HUES48 (cell line): ENCODE data around the gene NR2C1.

Source experiments
- H3K27ac ChIP-seq: one replicate; pipeline ENCODE4 v1.7.0; 2013; ENCODE audit warnings: low read depth, low read length, inconsistent platforms
- H3K27me3 ChIP-seq: 2 replicates; pipeline ENCODE4 v1.6.1; 2013; ENCODE audit warnings: mild to moderate bottlenecking, low read length; ENCODE audit not compliant: control insufficient read depth, insufficient read depth
- H3K36me3 ChIP-seq: 2 replicates; pipeline ENCODE4 v1.6.1; 2013; ENCODE audit warnings: low read length; ENCODE audit not compliant: control insufficient read depth, insufficient read depth
- H3K4me1 ChIP-seq: 2 replicates; pipeline ENCODE4 v1.6.1; 2013; ENCODE audit warnings: mild to moderate bottlenecking, low read length; ENCODE audit not compliant: control insufficient read depth, insufficient read depth
- H3K4me3 ChIP-seq: 2 replicates; pipeline ENCODE4 v1.5.1; 2013; ENCODE audit warnings: mild to moderate bottlenecking, low read depth, low read length
- H3K9ac ChIP-seq: 2 replicates; pipeline ENCODE4 v1.6.1; 2013; ENCODE audit warnings: mild to moderate bottlenecking, low read depth, low read length, moderate library complexity
- H3K9me3 ChIP-seq: 2 replicates; pipeline ENCODE4 v1.6.1; 2013; ENCODE audit warnings: low read length; ENCODE audit not compliant: control insufficient read depth, insufficient read depth

Gene NR2C1

GRCh38 chr12:95083938-95084337 is 10.5 kb upstream of the NR2C1 start:
- H3K4me3 ChIP-seq: no peak overlapping the region
- no peak overlapping the region for H3K9ac ChIP-seq
- H3K27ac ChIP-seq: peak overlapping the region; percentile 85
- H3K36me3 ChIP-seq: peaks cover 59% of the 10 kb centered on the region
- no peaks in the 10 kb centered on the region for H3K4me1 ChIP-seq
- no peaks in the 10 kb centered on the region for H3K9me3 ChIP-seq
- no peaks in the 10 kb centered on the region for H3K27me3 ChIP-seq

- Histone ChIP-seq H3K4me1 (no peaks in the 10 kb centered on the region), H3K27ac (peak overlapping the region; percentile 85), H3K36me3 (peaks cover 54% of the 10 kb centered on the region), H3K9me3 (no peaks in the 10 kb centered on the region), H3K27me3 (no peaks in the 10 kb centered on the region), H3K9ac (no peak overlapping the region), H3K4me3 (no peak overlapping the region)
These were observed 10.1 kb upstream of the NR2C1 start for GRCh38 chr12:95083471-95083870.

- Histone ChIP-seq H3K36me3 (peaks cover 9% of the 10 kb centered on the region; the same call in 1 of the 2 replicates), H3K9me3 (no peaks in the 10 kb centered on the region), H3K4me3 (no peak overlapping the region), H3K9ac (no peak overlapping the region), H3K27ac (no peak overlapping the region), H3K4me1 (no peaks in the 10 kb centered on the region), H3K27me3 (no peaks in the 10 kb centered on the region)
These were observed 3.9 kb upstream of the NR2C1 start for GRCh38 chr12:95077341-95077740.

GRCh38 chr12:95074766-95075165 is 1.3 kb upstream of the NR2C1 start:
- Histone ChIP-seq H3K36me3 (peaks cover 5% of the 10 kb centered on the region; the same call in 1 of the 2 replicates), H3K9me3 (no peaks in the 10 kb centered on the region), H3K4me3 (no peak overlapping the region), H3K9ac (no peak overlapping the region), H3K27ac (no peak overlapping the region), H3K4me1 (no peaks in the 10 kb centered on the region), H3K27me3 (no peaks in the 10 kb centered on the region)

- no peaks in the 10 kb centered on the region for H3K9me3 ChIP-seq
- H3K27ac ChIP-seq: no peak overlapping the region
- no peaks in the 10 kb centered on the region for H3K27me3 ChIP-seq
- no peaks in the 10 kb centered on the region for H3K4me1 ChIP-seq
- peaks cover 12% of the 10 kb centered on the region; the same call in 1 of the 2 replicates for H3K36me3 ChIP-seq
- no peak overlapping the region for H3K9ac ChIP-seq
- peak overlapping the region; percentile 99 for H3K4me3 ChIP-seq
These were observed 491 bp upstream of the NR2C1 start for GRCh38 chr12:95073698-95074520.

GRCh38 chr12:95070378-95070777 is 3.0 kb downstream of the NR2C1 start:
- no peaks in the 10 kb centered on the region for H3K4me1 ChIP-seq
- H3K27ac ChIP-seq: no peak overlapping the region
- no peak overlapping the region for H3K4me3 ChIP-seq
- H3K9ac ChIP-seq: no peak overlapping the region
- no peaks in the 10 kb centered on the region for H3K27me3 ChIP-seq
- peaks cover 34% of the 10 kb centered on the region for H3K36me3 ChIP-seq
- H3K9me3 ChIP-seq: no peaks in the 10 kb centered on the region

- Histone ChIP-seq H3K4me3 (no peak overlapping the region), H3K9me3 (no peaks in the 10 kb centered on the region), H3K9ac (no peak overlapping the region), H3K27ac (no peak overlapping the region), H3K27me3 (no peaks in the 10 kb centered on the region), H3K4me1 (no peaks in the 10 kb centered on the region), H3K36me3 (peaks cover 69% of the 10 kb centered on the region)
These were observed 7.1 kb downstream of the NR2C1 start for GRCh38 chr12:95066091-95066855.

GRCh38 chr12:95060951-95061350 is 12.5 kb downstream of the NR2C1 start:
- H3K27me3 ChIP-seq: no peaks in the 10 kb centered on the region
- no peaks in the 10 kb centered on the region for H3K9me3 ChIP-seq
- H3K4me1 ChIP-seq: no peaks in the 10 kb centered on the region
- H3K36me3 ChIP-seq: peaks cover 92% of the 10 kb centered on the region
- H3K9ac ChIP-seq: no peak overlapping the region
- H3K27ac ChIP-seq: no peak overlapping the region
- no peak overlapping the region for H3K4me3 ChIP-seq

GRCh38 chr12:95059984-95060383 is 13.4 kb downstream of the NR2C1 start:
- peaks cover 92% of the 10 kb centered on the region for H3K36me3 ChIP-seq
- H3K27ac ChIP-seq: no peak overlapping the region
- H3K9ac ChIP-seq: no peak overlapping the region
- no peaks in the 10 kb centered on the region for H3K4me1 ChIP-seq
- no peaks in the 10 kb centered on the region for H3K9me3 ChIP-seq
- no peaks in the 10 kb centered on the region for H3K27me3 ChIP-seq
- H3K4me3 ChIP-seq: no peak overlapping the region

- no peaks in the 10 kb centered on the region for H3K27me3 ChIP-seq
These were observed 16.0 kb downstream of the NR2C1 start for GRCh38 chr12:95057424-95057823.

GRCh38 chr12:95055057-95055456 is 18.4 kb downstream of the NR2C1 start:
- Histone ChIP-seq H3K36me3 (peaks cover 89% of the 10 kb centered on the region), H3K9ac (no peak overlapping the region), H3K4me1 (no peaks in the 10 kb centered on the region), H3K9me3 (no peaks in the 10 kb centered on the region), H3K4me3 (no peak overlapping the region), H3K27ac (no peak overlapping the region), H3K27me3 (no peaks in the 10 kb centered on the region)

More at GRCh38 chr12:95057424-95057823, 16.0 kb downstream of the NR2C1 start:
- Histone ChIP-seq H3K9ac (no peak overlapping the region), H3K4me3 (no peak overlapping the region), H3K9me3 (no peaks in the 10 kb centered on the region), H3K4me1 (no peaks in the 10 kb centered on the region), H3K27ac (no peak overlapping the region), H3K36me3 (peaks cover 89% of the 10 kb centered on the region)
